ENCODE measurements around the gene FAM219B.
A peak's percentile ranks its signal among the peaks of the same experiment; 100 is the strongest.

FAM219B gene

DNA sequence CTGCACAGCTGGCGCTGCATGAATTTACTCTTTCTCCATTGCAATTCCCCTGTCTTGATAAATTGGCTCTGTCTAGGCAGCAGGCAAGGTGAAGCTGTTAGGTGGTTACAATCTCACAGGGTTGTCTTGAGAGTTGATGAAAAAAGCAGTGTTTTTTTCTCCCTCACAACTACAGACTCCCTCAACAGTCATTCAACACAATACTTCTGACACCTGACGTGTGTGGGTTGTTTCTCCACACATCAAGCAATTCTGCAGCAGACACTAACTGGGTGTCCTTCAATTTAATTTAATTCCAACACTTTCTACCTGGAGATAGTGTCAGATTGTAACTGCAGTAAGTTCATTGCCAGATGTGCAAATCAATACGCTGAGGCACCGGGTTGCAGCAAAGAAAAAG is 28.4 kb downstream of the FAM219B start:
- no peak for DNase-seq (ENCODE audit: extremely low read depth in 1 of 2, low read depth in 1 of 2)

DNA sequence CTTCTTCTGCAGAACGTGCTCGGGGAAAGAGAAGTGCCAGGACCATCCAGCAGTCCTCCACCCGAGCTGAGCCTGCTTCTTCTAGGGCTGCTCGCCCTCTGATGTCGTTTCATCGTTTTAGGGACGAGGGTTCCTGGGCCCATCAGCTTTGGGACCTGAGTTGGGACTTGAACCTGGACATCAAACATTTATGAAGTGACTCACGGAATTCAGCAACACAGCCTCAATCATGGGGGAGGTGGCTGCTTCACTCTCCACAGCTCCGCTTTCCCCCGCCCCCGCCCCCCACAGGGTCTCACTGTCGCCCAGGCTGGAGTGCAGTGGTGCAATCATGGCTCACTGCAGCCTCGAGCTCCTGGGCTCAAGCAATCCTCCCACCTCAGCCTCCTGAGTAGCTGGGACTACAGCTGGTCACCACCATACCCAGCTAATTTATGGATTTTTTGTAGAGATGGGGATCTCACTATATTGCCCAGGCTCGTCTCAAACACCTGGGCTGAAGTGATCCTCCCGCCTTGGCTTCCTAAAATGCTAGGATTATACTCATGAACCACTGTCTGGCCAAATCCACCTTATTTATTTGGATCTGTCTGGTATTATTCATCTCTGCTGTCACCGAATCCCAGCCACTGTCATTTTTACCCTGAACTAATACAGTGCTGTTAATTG is 32.8 kb downstream of the FAM219B start:
- no peak for DNase-seq (ENCODE audit: extremely low read depth in 1 of 2, low read depth in 1 of 2)

DNA sequence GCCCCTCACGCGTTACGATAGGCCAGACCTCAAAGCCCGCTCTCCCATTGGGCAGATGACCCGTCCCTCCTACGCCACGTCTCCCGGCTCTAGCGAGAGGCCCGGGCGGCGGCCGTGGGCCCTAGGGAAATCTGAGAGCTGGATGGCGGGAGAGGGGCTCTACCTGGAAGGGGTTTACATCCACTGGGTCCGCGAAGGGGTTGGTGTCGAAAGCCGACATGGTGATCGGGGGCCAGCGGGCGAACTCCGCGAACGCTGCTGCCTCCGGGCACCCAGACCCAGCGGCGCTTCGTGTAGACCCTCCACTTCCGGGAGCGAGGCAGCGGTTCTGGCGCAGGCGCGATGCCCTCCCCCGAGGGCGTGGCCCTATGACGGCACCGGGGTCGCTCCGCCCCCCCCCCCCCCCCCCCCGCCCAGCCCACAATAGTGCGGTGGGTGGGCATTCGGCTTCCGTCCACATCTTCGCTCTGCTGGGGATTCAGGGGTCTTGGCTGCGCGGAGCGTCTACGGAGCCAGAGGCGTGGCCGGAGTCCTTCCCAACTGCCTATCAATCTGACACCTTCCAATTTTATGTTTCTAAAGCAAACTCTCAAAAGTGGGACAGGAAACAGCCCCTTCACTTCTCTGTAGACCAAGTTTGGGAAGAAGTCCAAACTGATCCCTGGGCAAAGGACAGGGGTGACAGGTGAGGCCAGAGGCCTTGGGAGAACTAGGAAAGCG is 33.5 kb downstream of the FAM219B start, which contains the start of gene SCAMP2:
TSS of gene SCAMP2 (minus strand) at position 330 of the 720 bp plus-strand sequence. CDS start at position 220, 110 bp downstream.
- DNase-seq (ENCODE audit: extremely low read depth in 1 of 2, low read depth in 1 of 2): peak; percentile 79 to 91

DNA sequence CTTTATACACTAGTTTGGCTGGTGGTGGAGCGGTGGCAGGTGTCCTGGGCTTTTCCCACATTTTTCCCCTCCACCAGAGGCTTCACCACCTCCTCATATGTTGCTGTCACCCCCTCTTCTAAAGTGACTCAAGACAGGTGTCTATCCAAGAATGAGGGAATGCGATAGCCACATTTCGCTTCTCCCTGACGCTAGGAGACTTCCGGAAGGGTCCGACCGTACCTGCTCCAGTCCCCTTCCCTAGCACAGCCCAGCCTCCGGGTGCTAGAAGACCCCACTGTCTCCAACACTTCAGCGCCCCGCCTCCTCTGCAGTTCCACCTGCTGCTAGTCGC is 34.0 kb downstream of the FAM219B start:
- no peak for DNase-seq (ENCODE audit: extremely low read depth in 1 of 2, low read depth in 1 of 2)

DNA sequence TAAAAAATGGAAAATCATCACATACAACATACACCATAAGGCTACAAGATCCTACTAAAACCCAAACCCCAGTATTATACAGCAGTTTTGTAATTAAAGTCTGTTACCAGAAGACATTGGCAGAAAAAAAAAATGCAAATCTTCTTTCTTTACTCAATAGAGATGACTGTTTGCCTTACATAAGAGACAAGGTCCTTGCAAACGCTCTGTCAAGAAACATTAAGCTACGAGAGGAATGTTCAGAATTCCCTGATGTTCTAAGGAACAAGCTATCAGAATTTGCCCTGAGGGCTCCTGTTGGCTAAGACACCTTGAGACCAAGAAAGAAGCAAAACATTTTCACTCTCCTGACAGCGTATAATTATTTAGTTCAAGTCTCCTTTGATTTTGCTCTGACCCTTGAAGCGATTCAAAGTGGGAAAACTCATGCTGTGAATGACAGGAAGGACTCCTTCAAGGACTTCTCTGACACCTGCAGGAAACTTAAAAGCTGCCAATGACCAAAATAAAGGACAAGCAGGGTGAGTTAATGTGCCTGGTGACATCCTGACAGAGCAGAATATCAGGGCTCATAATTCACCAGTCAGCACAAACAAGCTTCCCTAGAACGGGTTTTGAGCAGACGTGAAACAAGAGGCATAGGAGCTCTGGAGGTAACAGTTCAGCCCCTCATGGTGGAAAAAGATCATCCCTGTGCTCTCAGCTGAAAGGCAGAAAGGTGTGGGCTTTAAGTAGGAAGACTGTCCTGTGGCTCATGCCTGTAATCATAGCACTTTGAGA is 36.0 kb downstream of the FAM219B start:
- no peak for DNase-seq (ENCODE audit: extremely low read depth in 1 of 2, low read depth in 1 of 2)

DNA sequence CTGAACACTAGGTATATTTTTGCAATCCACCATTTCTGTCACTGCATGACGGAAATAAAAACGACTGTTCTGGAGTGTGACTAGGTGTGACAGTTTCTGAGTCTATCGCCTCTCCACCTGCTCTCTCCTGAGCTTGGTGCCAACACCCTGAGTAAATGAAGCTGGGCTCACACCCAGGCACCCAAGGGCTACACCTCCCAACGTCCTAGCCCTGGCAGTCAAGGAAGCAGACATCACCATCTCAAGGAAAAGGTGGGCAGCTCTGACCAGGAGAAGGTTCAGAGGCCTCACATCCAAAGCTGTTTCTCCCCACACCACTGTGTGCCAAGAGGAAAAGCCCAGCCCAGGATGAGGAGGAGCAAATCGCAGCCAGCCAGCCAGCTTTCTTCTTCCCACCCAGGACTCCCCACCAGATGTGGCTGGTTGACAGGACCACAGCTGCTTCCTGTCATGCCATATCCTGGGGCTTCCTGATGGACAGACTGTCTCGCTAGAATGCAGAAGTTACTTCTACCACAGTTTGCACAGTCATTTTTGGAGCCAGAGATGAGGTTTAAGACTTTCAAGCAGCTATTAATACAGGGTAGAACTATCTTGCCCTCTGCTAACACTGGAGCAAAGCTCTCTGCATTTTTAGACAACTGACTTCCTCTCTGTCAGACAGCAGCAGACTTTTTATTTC is 36.8 kb downstream of the FAM219B start:
- DNase-seq (ENCODE audit: extremely low read depth in 1 of 2, low read depth in 1 of 2): peak in 1 of 2 donors; percentile 40

DNA sequence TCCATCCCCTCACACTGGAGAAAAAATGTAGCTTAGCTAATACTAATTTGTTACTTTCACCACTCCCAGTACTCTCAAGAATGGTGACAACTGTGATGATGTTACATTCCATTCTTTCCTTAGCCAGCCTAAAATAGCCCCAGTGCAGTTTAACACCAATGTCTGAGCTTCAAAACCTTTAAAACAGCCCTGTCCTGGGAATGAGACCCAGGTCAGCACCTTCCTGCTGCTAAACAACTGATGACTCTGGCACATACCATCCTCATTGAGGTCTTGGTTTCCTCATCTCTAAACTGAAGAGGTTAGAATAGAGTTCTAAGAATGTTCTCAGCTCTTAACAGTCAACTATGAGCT is 37.3 kb downstream of the FAM219B start:
- DNase-seq (ENCODE audit: extremely low read depth in 1 of 2, low read depth in 1 of 2): no peak

DNA sequence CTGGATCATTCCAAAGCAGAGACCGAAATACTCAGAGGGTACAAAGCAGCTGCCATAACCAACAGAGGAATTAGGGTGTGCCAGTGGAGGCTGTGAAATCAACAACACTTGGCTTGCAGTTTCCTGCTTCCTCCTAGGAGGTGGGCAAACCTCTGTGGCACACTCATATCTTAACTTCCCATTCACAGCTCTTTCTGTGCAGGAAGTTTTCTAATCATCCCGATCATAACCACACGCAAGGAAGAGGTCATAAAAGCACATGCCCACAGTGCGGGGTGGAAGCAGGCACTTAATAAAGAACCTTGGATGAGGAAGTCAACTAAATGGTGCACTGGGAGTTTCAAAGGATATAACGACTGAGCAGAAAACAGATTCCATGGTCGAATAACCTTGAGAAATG is 38.6 kb downstream of the FAM219B start:
- DNase-seq (ENCODE audit: extremely low read depth in 1 of 2, low read depth in 1 of 2): no peak

DNA sequence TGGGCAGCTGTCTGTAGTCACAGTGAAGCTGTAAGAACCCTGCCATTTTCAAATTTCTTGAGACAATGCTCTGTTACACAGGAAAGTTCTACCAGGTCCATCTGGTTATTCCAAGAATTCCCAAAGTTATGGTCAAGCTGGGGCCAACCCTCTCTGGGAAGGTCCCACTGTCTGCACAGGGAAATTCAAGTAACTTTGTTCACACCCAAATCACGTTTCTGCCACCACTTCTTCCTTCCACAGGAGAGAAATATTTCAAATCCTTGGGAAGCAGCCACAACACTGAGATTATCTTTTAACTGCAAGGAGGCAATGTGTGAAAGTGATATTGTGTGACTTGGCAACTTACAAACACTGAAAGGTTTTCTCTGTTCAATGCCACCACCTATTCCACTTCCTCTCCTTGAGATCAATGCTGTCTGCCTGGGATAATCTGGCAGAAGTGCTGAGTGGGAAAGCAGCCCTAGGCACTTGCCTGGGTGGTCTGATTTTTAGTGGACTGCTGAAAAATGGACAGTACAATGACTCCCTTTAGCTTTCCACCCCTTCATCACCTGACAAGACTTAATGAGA is 39.1 kb downstream of the FAM219B start:
- DNase-seq (ENCODE audit: extremely low read depth in 1 of 2, low read depth in 1 of 2): no peak

DNA sequence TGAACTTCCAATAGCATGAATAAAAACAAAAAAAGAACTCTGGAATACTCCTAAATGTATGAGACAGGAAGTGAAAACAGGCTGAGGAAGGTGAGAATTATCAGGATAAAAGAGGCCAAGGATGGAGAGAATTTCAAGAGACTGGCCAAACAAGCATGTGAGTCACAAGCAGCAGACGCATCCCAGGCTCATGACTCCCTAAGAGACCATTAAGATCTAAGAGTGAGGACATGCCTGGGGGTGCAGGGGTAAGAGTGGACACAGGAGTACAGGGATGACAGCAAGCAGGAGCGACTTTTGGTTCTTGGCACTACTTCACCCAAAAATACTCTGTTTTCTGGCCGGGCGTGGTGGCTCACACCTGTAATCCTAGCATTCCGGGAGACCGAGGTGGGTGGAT is 40.6 kb downstream of the FAM219B start:
- DNase-seq (ENCODE audit: extremely low read depth in 1 of 2, low read depth in 1 of 2): no peak

DNA sequence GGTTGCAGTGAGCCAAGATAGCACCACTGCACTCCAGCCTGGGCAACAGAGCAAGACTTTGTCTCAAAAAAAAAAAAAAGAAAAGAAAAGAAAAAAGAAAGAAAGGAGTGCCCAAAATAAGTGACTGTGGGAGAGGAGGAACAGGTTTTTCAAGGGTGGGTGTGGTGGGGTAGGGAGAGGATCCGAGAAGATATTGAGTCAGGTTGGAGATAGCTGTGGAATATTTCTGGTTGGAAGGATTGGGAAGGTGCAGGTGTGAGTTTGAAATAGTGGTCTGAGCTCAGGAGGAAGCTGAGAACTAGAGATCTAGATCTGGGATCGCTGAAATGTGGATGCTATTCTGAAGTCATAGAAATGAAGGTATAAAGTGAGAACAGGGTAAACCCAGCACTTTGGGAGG is 41.3 kb downstream of the FAM219B start:
- DNase-seq (ENCODE audit: extremely low read depth in 1 of 2, low read depth in 1 of 2): no peak

DNA sequence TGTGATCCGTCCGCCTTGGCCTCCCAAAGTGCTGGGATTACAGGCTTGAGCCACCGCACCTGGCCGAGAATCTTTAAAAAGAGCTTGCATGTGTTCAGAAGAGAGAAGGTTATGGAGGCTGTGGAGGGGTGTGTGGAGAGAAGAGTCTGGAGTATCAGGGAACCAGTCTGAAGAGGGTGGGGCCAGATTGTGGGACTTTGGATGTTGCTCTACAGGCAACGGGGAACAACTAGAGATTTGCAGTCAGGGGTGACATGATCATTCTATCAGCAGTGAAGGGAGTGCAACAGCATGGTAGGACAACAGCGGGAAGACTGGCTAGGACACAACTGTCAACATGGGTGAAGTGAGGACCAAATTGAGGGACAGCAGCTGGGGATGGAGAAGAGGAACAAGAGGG is 42.4 kb downstream of the FAM219B start:
- no peak for DNase-seq (ENCODE audit: extremely low read depth in 1 of 2, low read depth in 1 of 2)

DNA sequence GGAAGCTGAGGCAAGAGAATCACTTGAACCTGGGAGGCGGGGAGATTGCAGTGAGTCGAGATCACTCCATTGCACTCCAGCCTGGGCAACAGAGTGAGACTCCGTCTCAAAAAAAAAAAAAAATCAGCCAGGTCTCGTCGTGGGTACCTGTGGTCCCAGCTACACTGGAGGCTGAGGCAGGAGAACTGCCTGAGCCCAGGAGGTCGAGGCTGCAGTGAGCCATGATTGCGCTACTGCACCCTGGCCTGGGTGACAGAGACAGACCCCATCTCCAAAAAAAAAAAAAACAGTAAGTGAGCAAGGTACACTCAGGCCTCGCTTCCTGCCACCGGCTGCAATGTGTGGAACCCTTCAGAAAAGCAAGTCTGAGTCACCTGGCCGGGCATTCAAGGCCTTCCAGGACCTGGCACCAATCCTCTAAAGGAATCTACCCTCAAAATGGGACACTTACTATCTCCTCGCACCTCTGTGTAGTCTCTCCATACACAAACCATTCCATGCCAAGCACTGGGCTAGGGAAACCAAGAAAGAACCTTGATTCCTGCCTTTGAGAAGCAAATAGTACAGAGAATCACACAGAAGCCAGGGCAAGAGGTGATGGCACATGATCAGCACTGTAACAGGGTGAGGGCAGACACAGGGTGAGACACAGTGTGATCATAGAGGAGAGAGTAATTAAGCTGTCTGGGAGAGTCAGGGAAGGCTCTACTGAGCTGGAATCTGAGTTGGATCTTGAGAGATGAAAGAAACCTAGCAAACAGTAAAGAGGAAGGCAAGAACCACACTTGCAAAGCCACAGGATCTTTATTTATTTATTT is 43.2 kb downstream of the FAM219B start:
- DNase-seq (ENCODE audit: extremely low read depth in 1 of 2, low read depth in 1 of 2): no peak

DNA sequence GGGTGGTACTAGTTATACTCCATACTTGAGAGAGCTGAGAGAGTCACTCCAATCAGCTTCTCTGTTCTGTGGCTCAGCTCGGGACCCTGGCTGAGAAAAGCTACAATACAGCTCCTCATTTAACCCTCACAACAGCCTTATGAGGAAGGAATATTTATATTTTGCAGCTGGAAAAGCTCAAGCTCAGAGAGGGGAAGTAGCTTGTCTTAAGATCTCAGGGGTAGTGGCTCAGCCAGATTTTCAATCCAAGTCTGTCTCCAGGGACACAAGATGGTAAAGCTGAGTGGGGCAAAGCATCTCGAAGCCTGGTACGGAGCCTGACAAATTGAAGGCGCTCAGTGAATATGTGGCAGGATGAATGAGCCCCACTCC is 48.3 kb downstream of the FAM219B start:
- DNase-seq (ENCODE audit: extremely low read depth in 1 of 2, low read depth in 1 of 2): no peak

DNA sequence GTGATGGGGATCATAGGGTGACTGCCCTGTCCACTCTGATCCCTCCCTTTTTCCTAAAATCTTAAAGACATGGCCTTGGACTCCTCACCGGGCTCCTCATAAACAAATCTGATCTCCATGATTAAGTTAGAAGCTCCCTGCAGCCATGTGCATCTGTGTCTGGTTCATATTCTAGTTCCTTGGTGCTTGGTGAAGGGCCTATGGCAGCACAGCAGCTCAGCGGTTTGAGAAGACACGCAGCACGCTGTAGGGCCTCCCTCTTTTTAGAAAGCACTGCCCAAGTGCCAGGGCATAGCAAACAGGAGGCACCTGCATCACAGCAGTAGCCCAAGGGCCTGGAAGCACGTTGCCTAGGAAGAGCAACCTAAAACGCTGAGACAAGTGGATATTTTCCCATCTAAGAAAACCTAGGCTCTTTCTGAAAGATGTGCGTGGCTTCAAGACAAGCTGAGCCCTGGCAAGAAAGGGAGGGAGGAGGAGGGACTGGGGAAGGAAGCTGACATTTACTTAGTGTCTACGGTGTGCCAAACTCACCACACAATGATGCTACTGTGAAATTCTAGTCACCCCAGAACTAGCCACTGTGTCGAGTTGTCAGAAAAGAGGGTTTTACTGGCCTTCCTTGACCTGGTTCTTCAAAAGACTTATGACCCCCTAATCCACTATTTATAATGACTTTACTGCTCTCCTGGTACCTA is 48.8 kb downstream of the FAM219B start:
- no peak for DNase-seq (ENCODE audit: extremely low read depth in 1 of 2, low read depth in 1 of 2)

DNA sequence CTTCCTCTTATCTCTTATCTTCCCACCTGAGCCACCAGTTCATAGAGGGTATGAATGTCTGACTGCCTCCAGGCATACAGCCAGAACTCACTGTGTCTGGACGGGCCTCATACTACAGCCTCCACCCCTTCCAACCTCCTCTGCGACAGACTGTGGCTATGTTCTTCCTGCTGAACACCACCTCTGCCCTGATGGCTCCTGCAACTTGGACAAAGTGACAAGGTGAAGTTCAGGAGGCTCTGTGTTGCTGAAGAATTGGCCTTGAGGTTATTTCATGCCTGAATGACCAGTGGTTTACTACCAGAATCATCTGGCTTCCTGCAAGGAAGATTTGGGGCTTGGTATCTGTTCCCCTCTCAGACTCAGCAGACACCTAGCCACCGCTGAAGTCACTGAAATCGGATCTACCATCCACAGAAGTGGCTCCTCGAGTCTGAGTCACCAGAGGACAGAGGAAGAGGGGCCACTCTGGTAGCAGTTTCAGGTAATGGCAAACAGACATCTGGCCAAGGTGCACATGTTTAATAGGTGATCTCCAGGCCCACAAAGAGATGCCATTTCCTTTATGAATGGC is 49.5 kb downstream of the FAM219B start:
- DNase-seq (ENCODE audit: extremely low read depth in 1 of 2, low read depth in 1 of 2): no peak

DNA sequence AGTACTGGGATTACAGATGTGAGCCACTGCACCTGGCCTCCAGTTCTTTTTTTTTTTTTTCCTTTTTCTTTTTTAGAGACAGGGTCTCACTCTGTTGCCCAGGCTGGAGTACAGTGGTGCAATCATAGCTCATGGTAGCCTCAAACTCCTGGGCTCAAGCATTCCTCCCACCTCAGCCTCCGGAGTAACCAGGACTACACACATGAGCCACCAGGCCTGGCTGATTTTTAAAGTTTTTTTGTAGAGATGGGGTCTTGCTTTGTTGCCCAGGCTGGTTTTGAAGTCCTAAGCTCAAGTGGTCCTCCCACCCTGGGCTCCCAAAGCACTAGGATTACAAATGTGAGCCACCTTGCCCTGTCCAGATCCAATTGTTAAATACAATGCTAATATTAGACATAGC is 50.1 kb downstream of the FAM219B start:
- DNase-seq (ENCODE audit: extremely low read depth in 1 of 2, low read depth in 1 of 2): no peak

DNA sequence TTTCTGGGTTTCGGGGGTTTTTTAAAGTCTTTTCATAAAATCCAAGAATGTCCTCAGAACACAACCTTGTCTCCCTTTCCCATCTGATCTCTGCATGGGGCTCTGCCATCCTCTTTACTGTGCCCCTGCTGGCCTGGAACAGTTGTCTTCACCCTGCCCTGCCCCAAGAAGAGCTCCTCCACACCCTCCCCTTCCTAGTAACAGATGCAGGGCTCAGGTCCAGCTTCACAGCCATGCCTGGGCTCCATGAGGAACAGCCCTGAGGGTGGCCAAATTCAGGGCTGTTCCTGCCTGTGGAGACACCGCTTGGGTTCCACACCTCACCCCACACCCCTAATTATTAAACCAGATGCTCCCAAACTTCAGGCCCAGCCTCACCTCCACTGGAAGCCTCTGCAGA is 50.8 kb downstream of the FAM219B start:
- DNase-seq (ENCODE audit: extremely low read depth in 1 of 2, low read depth in 1 of 2): no peak

DNA sequence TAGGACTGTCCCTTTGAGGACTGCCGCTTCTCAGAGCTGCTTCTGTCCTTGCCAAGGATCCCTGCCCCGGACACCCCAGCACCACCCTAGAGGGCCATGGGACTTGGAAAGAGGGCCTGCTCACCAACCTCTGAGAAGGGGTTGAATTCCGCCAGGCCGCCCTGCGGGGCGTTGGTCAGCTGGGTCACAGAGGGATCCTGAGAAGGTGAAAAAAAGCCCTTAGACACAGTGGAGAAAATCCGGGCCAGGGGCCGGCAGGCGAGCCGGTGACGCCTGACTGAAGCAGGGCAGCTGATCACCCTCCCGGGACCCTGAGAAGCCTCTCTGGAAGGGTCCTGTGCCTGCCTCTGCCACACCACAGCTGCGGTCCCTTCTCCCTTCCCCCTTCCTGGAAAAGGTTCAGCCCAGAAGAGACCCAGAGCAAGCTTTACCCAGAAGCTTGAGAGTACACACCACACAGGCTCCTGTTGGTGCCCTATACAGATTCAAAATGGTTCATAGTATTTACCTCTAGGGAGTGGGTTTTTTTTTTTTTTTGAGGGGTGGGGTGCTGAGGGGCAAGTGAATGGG is 52.1 kb downstream of the FAM219B start:
- DNase-seq (ENCODE audit: extremely low read depth in 1 of 2, low read depth in 1 of 2): no peak
